ENCODE results near the gene TOMM40.

- TF ChIP-seq CTCF (conservative IDR thresholded peaks at IDR 0.05), result no peak
- no peak for TF ChIP-seq EZH2 (IDR thresholded peaks at IDR 0.05; ENCODE audit: low read depth)
These were observed 44.5 kb upstream of the TOMM40 start for GRCh38 chr19:44846455-44847143.

Measured in PC-9 (cell line).